ENCODE results near the gene PTPRJ.

Gene PTPRJ

GRCh38 chr11:47981667-47982404 lies 1.5 kb downstream of the PTPRJ start:
- CTCF ChIA-PET = interaction anchor here (1.4 kb wide), 1 partner anchor 116 kb away, joined by 3 read pairs; no protein-coding TSS in a partner anchor
- H3K27me3 ChIP-seq (replicated peaks in 2 of 5; ENCODE audit: control insufficient read depth in 4 of 5, insufficient read depth in 5 of 5, low read length in 4 of 5) = peaks cover 0 to 30% (median 16%) of the 10 kb centered on the region in 5 experiments
- WGBS (ENCODE audit: insufficient coverage) = 58% methylated on average over 13 of the region's 17 CpGs
- peaks cover 3 to 41% (median 23%) of the 10 kb centered on the region in 4 experiments for H3K4me1 ChIP-seq (ENCODE audit: control extremely low read depth in 1 of 4, control insufficient read depth in 4 of 4, insufficient read depth in 4 of 4, low read length in 3 of 4)
- DNase-seq = no peak
- H3K27ac ChIP-seq (ENCODE audit: insufficient read depth in 1 of 2, low read depth in 1 of 2, low read length in 2 of 2, poor library complexity in 1 of 2, severe bottlenecking in 2 of 2) = peak overlapping the region in 1 of 2 experiments; percentile 49
- peak overlapping the region; percentile 23 to 72 (median 57) for H3K4me3 ChIP-seq (ENCODE audit: control insufficient read depth in 1 of 7, extremely low read depth in 1 of 7, insufficient read depth in 4 of 7, low read depth in 2 of 7, low read length in 6 of 7)
- H3K36me3 ChIP-seq (ENCODE audit: control insufficient read depth in 4 of 4, insufficient read depth in 4 of 4, low read length in 3 of 4) = no peaks in the 10 kb centered on the region
- H3K9me3 ChIP-seq (ENCODE audit: control extremely low read depth in 1 of 5, control insufficient read depth in 4 of 5, insufficient read depth in 2 of 5, low read depth in 1 of 5, low read length in 4 of 5) = no peaks in the 10 kb centered on the region
- POLR2A ChIA-PET = no interaction called here

- H3K4me3 ChIP-seq (ENCODE audit: control insufficient read depth in 1 of 7, extremely low read depth in 1 of 7, insufficient read depth in 4 of 7, low read depth in 2 of 7, low read length in 6 of 7) = peak overlapping the region in 1 of 7 experiments; percentile 27
- H3K27ac ChIP-seq (ENCODE audit: insufficient read depth in 1 of 2, low read depth in 1 of 2, low read length in 2 of 2, poor library complexity in 1 of 2, severe bottlenecking in 2 of 2) = no peak overlapping the region
Measured at GRCh38 chr11:47982616-47983015, 2.3 kb downstream of the PTPRJ start.

GRCh38 chr11:47983464-47984397 lies 3.4 kb downstream of the PTPRJ start:
- Histone ChIP-seq H3K36me3 (ENCODE audit: control insufficient read depth in 4 of 4, insufficient read depth in 4 of 4, low read length in 3 of 4) (no peaks in the 10 kb centered on the region), H3K4me1 (ENCODE audit: control extremely low read depth in 1 of 4, control insufficient read depth in 4 of 4, insufficient read depth in 4 of 4, low read length in 3 of 4) (peaks cover 3 to 51% (median 23%) of the 10 kb centered on the region in 4 experiments), H3K9me3 (ENCODE audit: control extremely low read depth in 1 of 5, control insufficient read depth in 4 of 5, insufficient read depth in 2 of 5, low read depth in 1 of 5, low read length in 4 of 5) (no peaks in the 10 kb centered on the region), H3K27me3 (replicated peaks in 2 of 5; ENCODE audit: control insufficient read depth in 4 of 5, insufficient read depth in 5 of 5, low read length in 4 of 5) (peaks cover 0 to 28% (median 16%) of the 10 kb centered on the region in 5 experiments), H3K4me3 (ENCODE audit: control insufficient read depth in 1 of 7, extremely low read depth in 1 of 7, insufficient read depth in 4 of 7, low read depth in 2 of 7, low read length in 6 of 7) (peak overlapping the region in 1 of 7 experiments; percentile 25), H3K27ac (ENCODE audit: insufficient read depth in 1 of 2, low read depth in 1 of 2, low read length in 2 of 2, poor library complexity in 1 of 2, severe bottlenecking in 2 of 2) (peak overlapping the region in 1 of 2 experiments; percentile 0)
- no peak for DNase-seq
- 97% methylated on average over 9 of the region's 10 CpGs for WGBS (ENCODE audit: insufficient coverage)
- POLR2A ChIA-PET = no interaction called here
- CTCF ChIA-PET = interaction anchor here (0.9 to 1.3 kb wide), 5 partner anchors 34 to 72 kb away, joined by 3 to 6 read pairs (median 3); no protein-coding TSS in a partner anchor

More at GRCh38 chr11:47982616-47983015, 2.3 kb downstream of the PTPRJ start:
- CTCF ChIA-PET = interaction anchor here (1.0 to 1.4 kb wide), 3 partner anchors 36 to 115 kb away, joined by 3 read pairs; no protein-coding TSS in a partner anchor
- H3K27me3 ChIP-seq (replicated peaks in 2 of 5; ENCODE audit: control insufficient read depth in 4 of 5, insufficient read depth in 5 of 5, low read length in 4 of 5) = peaks cover 0 to 30% (median 16%) of the 10 kb centered on the region in 5 experiments
- POLR2A ChIA-PET = no interaction called here
- H3K4me1 ChIP-seq (ENCODE audit: control extremely low read depth in 1 of 4, control insufficient read depth in 4 of 4, insufficient read depth in 4 of 4, low read length in 3 of 4) = peaks cover 3 to 45% (median 23%) of the 10 kb centered on the region in 4 experiments
- H3K9me3 ChIP-seq (ENCODE audit: control extremely low read depth in 1 of 5, control insufficient read depth in 4 of 5, insufficient read depth in 2 of 5, low read depth in 1 of 5, low read length in 4 of 5) = no peaks in the 10 kb centered on the region
- no peaks in the 10 kb centered on the region for H3K36me3 ChIP-seq (ENCODE audit: control insufficient read depth in 4 of 4, insufficient read depth in 4 of 4, low read length in 3 of 4)
- no peak for DNase-seq

GRCh38 chr11:47986219-47986618 lies 5.9 kb downstream of the PTPRJ start:
- peaks cover 0 to 11% (median 5%) of the 10 kb centered on the region in 5 experiments for H3K27me3 ChIP-seq (replicated peaks in 2 of 5; ENCODE audit: control insufficient read depth in 4 of 5, insufficient read depth in 5 of 5, low read length in 4 of 5)
- ChIA-PET CTCF (interaction anchor here (0.6 kb wide), 1 partner anchor 15 kb away, joined by 4 read pairs; no protein-coding TSS in a partner anchor), POLR2A (no interaction called here)
- no peak for DNase-seq
- WGBS (ENCODE audit: insufficient coverage) = 96% methylated on average over 5 of the region's 5 CpGs
- H3K4me1 ChIP-seq (ENCODE audit: control extremely low read depth in 1 of 4, control insufficient read depth in 4 of 4, insufficient read depth in 4 of 4, low read length in 3 of 4) = peaks cover 3 to 50% (median 17%) of the 10 kb centered on the region in 4 experiments
- no peak overlapping the region for H3K27ac ChIP-seq (ENCODE audit: insufficient read depth in 1 of 2, low read depth in 1 of 2, low read length in 2 of 2, poor library complexity in 1 of 2, severe bottlenecking in 2 of 2)
- H3K36me3 ChIP-seq (ENCODE audit: control insufficient read depth in 4 of 4, insufficient read depth in 4 of 4, low read length in 3 of 4) = no peaks in the 10 kb centered on the region
- H3K4me3 ChIP-seq (ENCODE audit: control insufficient read depth in 1 of 7, extremely low read depth in 1 of 7, insufficient read depth in 4 of 7, low read depth in 2 of 7, low read length in 6 of 7) = no peak overlapping the region
- no peaks in the 10 kb centered on the region for H3K9me3 ChIP-seq (ENCODE audit: control extremely low read depth in 1 of 5, control insufficient read depth in 4 of 5, insufficient read depth in 2 of 5, low read depth in 1 of 5, low read length in 4 of 5)

GRCh38 chr11:47986742-47987141 lies 6.4 kb downstream of the PTPRJ start:
- DNase-seq = no peak
- POLR2A ChIA-PET = no interaction called here
- CTCF ChIA-PET = interaction anchor here (0.6 kb wide), 1 partner anchor 16 kb away, joined by 4 read pairs; no protein-coding TSS in a partner anchor
- H3K27me3 ChIP-seq (replicated peaks in 2 of 5; ENCODE audit: control insufficient read depth in 4 of 5, insufficient read depth in 5 of 5, low read length in 4 of 5) = peaks cover 0 to 6% (median 3%) of the 10 kb centered on the region in 5 experiments
- H3K36me3 ChIP-seq (ENCODE audit: control insufficient read depth in 4 of 4, insufficient read depth in 4 of 4, low read length in 3 of 4) = no peaks in the 10 kb centered on the region
- no peak overlapping the region for H3K4me3 ChIP-seq (ENCODE audit: control insufficient read depth in 1 of 7, extremely low read depth in 1 of 7, insufficient read depth in 4 of 7, low read depth in 2 of 7, low read length in 6 of 7)
- H3K9me3 ChIP-seq (ENCODE audit: control extremely low read depth in 1 of 5, control insufficient read depth in 4 of 5, insufficient read depth in 2 of 5, low read depth in 1 of 5, low read length in 4 of 5) = no peaks in the 10 kb centered on the region
- 100% methylated on average over 1 of the region's 1 CpG for WGBS (ENCODE audit: insufficient coverage)
- H3K4me1 ChIP-seq (ENCODE audit: control extremely low read depth in 1 of 4, control insufficient read depth in 4 of 4, insufficient read depth in 4 of 4, low read length in 3 of 4) = peaks cover 3 to 50% (median 15%) of the 10 kb centered on the region in 4 experiments
- H3K27ac ChIP-seq (ENCODE audit: insufficient read depth in 1 of 2, low read depth in 1 of 2, low read length in 2 of 2, poor library complexity in 1 of 2, severe bottlenecking in 2 of 2) = no peak overlapping the region

GRCh38 chr11:47987310-47987709 lies 7.0 kb downstream of the PTPRJ start:
- no CpG with 5 or more reads among the region's 2 CpGs for WGBS (ENCODE audit: insufficient coverage)
- H3K9me3 ChIP-seq (ENCODE audit: control extremely low read depth in 1 of 5, control insufficient read depth in 4 of 5, insufficient read depth in 2 of 5, low read depth in 1 of 5, low read length in 4 of 5) = no peaks in the 10 kb centered on the region
- peaks cover 3 to 44% (median 10%) of the 10 kb centered on the region in 4 experiments for H3K4me1 ChIP-seq (ENCODE audit: control extremely low read depth in 1 of 4, control insufficient read depth in 4 of 4, insufficient read depth in 4 of 4, low read length in 3 of 4)
- no peak for DNase-seq
- ChIA-PET CTCF (no interaction called here), POLR2A (no interaction called here)
- no peak overlapping the region for H3K27ac ChIP-seq (ENCODE audit: insufficient read depth in 1 of 2, low read depth in 1 of 2, low read length in 2 of 2, poor library complexity in 1 of 2, severe bottlenecking in 2 of 2)
- no peaks in the 10 kb centered on the region for H3K36me3 ChIP-seq (ENCODE audit: control insufficient read depth in 4 of 4, insufficient read depth in 4 of 4, low read length in 3 of 4)
- H3K27me3 ChIP-seq (replicated peaks in 2 of 5; ENCODE audit: control insufficient read depth in 4 of 5, insufficient read depth in 5 of 5, low read length in 4 of 5) = peaks cover 0 to under 1% (median 0%) of the 10 kb centered on the region in 5 experiments
- H3K4me3 ChIP-seq (ENCODE audit: control insufficient read depth in 1 of 7, extremely low read depth in 1 of 7, insufficient read depth in 4 of 7, low read depth in 2 of 7, low read length in 6 of 7) = no peak overlapping the region

Measured in common myeloid progenitor, CD34-positive (primary cell).